ENCODE results near the gene CNOT1.
A peak's percentile ranks its signal among the peaks of the same experiment; 100 is the strongest.
"Not testable (repeated sequence)": the region's sequence is repeated elsewhere in the genome, so short reads cannot be mapped to it uniquely, and the experiment has no call there.

Gene CNOT1

GRCh38 chr16:58629733-58630640, at the start of gene CNOT1:
Gene CNOT1, minus strand, starts transcription at chr16:58629826. Its CDS starts 30,489 bp downstream, at chr16:58599337.
- peak within 1 kb of the TSS; percentile 96 to 100 (median 99) for H3K27ac ChIP-seq
- H3K9me3 ChIP-seq (replicated peaks in 1 of 11), result no peaks in the 10 kb centered on the region
- peak within 1 kb of the TSS; percentile 78 to 100 (median 98) for H3K4me3 ChIP-seq
- peaks cover 18 to 40% (median 24%) of the 10 kb centered on the region in 10 experiments for H3K4me1 ChIP-seq
- peak within 1 kb of the TSS; percentile 78 to 97 (median 90) for H3K4me2 ChIP-seq
- peaks cover 39 to 45% (median 41%) of the 10 kb centered on the region in 11 experiments for H4K20me1 ChIP-seq
- no peaks in the 10 kb centered on the region for H3K27me3 ChIP-seq
- peak in 3 of 11 experiments; percentile 5 to 23 (median 15); a peak in 2 of 22 replicates for TF ChIP-seq Cebpa-rat (IDR thresholded peaks at IDR 0.05)
- H3K9ac ChIP-seq, result peak within 1 kb of the TSS; percentile 96 to 100 (median 99)
- peaks cover 8 to 24% (median 19%) of the 10 kb centered on the region in 11 experiments for H3K36me3 ChIP-seq

- H3K9ac ChIP-seq, result 0 out of 22 replicates have a peak overlapping the region, but pooled peaks of 1 of the 11 experiments have one; percentile 12
- H3K27me3 ChIP-seq, result no peaks in the 10 kb centered on the region
- peaks cover 15 to 87% (median 57%) of the 10 kb centered on the region in 11 experiments for H3K36me3 ChIP-seq
- H3K4me2 ChIP-seq, result no peak overlapping the region
- H3K4me3 ChIP-seq, result no peak overlapping the region
- H3K9me3 ChIP-seq (replicated peaks in 1 of 11), result no peaks in the 10 kb centered on the region
- H3K4me1 ChIP-seq, result peaks cover 8 to 42% (median 11%) of the 10 kb centered on the region in 10 experiments
- no peak overlapping the region for H3K27ac ChIP-seq
- peaks cover 0 to 81% (median 0%) of the 10 kb centered on the region in 11 experiments; a peak in 8 of 22 replicates for H4K20me1 ChIP-seq
- TF ChIP-seq Cebpa-rat (IDR thresholded peaks at IDR 0.05), result no peak
These were observed 49.1 kb upstream of the CNOT1 start for GRCh38 chr16:58678716-58679115.

- H3K27ac ChIP-seq, result no peak overlapping the region
- no peak overlapping the region for H3K4me3 ChIP-seq
- H3K27me3 ChIP-seq, result no peaks in the 10 kb centered on the region
- TF ChIP-seq Cebpa-rat (IDR thresholded peaks at IDR 0.05), result no peak
- peaks cover 4 to 38% (median 6%) of the 10 kb centered on the region in 10 experiments for H3K4me1 ChIP-seq
- no peak overlapping the region for H3K4me2 ChIP-seq
- 0 out of 22 replicates have a peak overlapping the region, but pooled peaks of 1 of the 11 experiments have one; percentile 12 for H3K9ac ChIP-seq
- H3K36me3 ChIP-seq, result peaks cover 15 to 91% (median 60%) of the 10 kb centered on the region in 11 experiments
- H4K20me1 ChIP-seq, result peaks cover 0 to 81% (median 0%) of the 10 kb centered on the region in 11 experiments; a peak in 8 of 22 replicates
- no peaks in the 10 kb centered on the region for H3K9me3 ChIP-seq (replicated peaks in 1 of 11)
These were observed 48.6 kb upstream of the CNOT1 start for GRCh38 chr16:58678269-58678668.

GRCh38 chr16:58670946-58671583, 41.4 kb upstream of the CNOT1 start:
- Histone ChIP-seq H3K4me3 (no peak overlapping the region), H3K9ac (no peak overlapping the region), H3K27ac (no peak overlapping the region), H4K20me1 (peaks cover 0 to 51% (median 0%) of the 10 kb centered on the region in 11 experiments; a peak in 6 of 22 replicates), H3K36me3 (peaks cover 13 to 100% (median 54%) of the 10 kb centered on the region in 11 experiments; a peak in 20 of 22 replicates), H3K27me3 (no peaks in the 10 kb centered on the region), H3K9me3 (replicated peaks in 1 of 11) (no peaks in the 10 kb centered on the region), H3K4me2 (no peak overlapping the region), H3K4me1 (no peaks in the 10 kb centered on the region)
- no peak for TF ChIP-seq Cebpa-rat (IDR thresholded peaks at IDR 0.05)

GRCh38 chr16:58670177-58670576, 40.6 kb upstream of the CNOT1 start:
- no peaks in the 10 kb centered on the region for H3K4me1 ChIP-seq

GRCh38 chr16:58665200-58665599, 35.6 kb upstream of the CNOT1 start:
- no peaks in the 10 kb centered on the region for H3K27me3 ChIP-seq
- H3K27ac ChIP-seq, result no peak overlapping the region; a peak in 1 of 22 replicates
- H3K9me3 ChIP-seq (replicated peaks in 1 of 11), result no peaks in the 10 kb centered on the region
- peaks cover 0 to 18% (median 0%) of the 10 kb centered on the region in 11 experiments; a peak in 5 of 22 replicates for H4K20me1 ChIP-seq
- no peak for TF ChIP-seq Cebpa-rat (IDR thresholded peaks at IDR 0.05)
- H3K9ac ChIP-seq, result no peak overlapping the region
- H3K4me2 ChIP-seq, result no peak overlapping the region
- H3K4me1 ChIP-seq, result no peaks in the 10 kb centered on the region; a peak in 1 of 20 replicates
- H3K36me3 ChIP-seq, result peaks cover 10 to 49% (median 19%) of the 10 kb centered on the region in 11 experiments; a peak in 18 of 22 replicates
- no peak overlapping the region for H3K4me3 ChIP-seq

More at GRCh38 chr16:58670177-58670576, 40.6 kb upstream of the CNOT1 start:
- Histone ChIP-seq H3K36me3 (peaks cover 10 to 99% (median 46%) of the 10 kb centered on the region in 11 experiments; a peak in 19 of 22 replicates), H3K27me3 (no peaks in the 10 kb centered on the region), H3K9ac (peak overlapping the region in 1 of 11 experiments; percentile 21; a peak in 1 of 22 replicates), H3K4me2 (no peak overlapping the region), H3K4me3 (no peak overlapping the region), H3K27ac (no peak overlapping the region), H4K20me1 (peaks cover 0 to 43% (median 0%) of the 10 kb centered on the region in 11 experiments; a peak in 6 of 22 replicates), H3K9me3 (replicated peaks in 1 of 11) (no peaks in the 10 kb centered on the region)
- TF ChIP-seq Cebpa-rat (IDR thresholded peaks at IDR 0.05), result no peak

- H3K9me3 ChIP-seq (replicated peaks in 1 of 11), result no peaks in the 10 kb centered on the region
- no peak for TF ChIP-seq Cebpa-rat (IDR thresholded peaks at IDR 0.05)
- no peak overlapping the region for H3K27ac ChIP-seq
- no peak overlapping the region for H3K4me3 ChIP-seq
- no peaks in the 10 kb centered on the region; a peak in 1 of 20 replicates for H3K4me1 ChIP-seq
- H3K36me3 ChIP-seq, result peaks cover 0 to 10% (median under 1%) of the 10 kb centered on the region in 11 experiments; a peak in 11 of 22 replicates
- H3K9ac ChIP-seq, result no peak overlapping the region
- no peak overlapping the region for H3K4me2 ChIP-seq
- no peaks in the 10 kb centered on the region for H3K27me3 ChIP-seq
- no peaks in the 10 kb centered on the region; a peak in 1 of 22 replicates for H4K20me1 ChIP-seq
These were observed 31.7 kb upstream of the CNOT1 start for GRCh38 chr16:58661199-58661830.

- not testable (repeated sequence) for H3K9me3 ChIP-seq (replicated peaks in 1 of 11); H3K4me1 ChIP-seq; H3K4me2 ChIP-seq; H3K4me3 ChIP-seq; H3K9ac ChIP-seq; H4K20me1 ChIP-seq; H3K27me3 ChIP-seq; H3K27ac ChIP-seq; H3K36me3 ChIP-seq
These were observed 30.3 kb upstream of the CNOT1 start for GRCh38 chr16:58659911-58660310.
